ENCODE results near the gene ERVH48-1.
"Not testable (repeated sequence)": the region's sequence is repeated elsewhere in the genome, so short reads cannot be mapped to it uniquely, and the experiment has no call there.

DNA sequence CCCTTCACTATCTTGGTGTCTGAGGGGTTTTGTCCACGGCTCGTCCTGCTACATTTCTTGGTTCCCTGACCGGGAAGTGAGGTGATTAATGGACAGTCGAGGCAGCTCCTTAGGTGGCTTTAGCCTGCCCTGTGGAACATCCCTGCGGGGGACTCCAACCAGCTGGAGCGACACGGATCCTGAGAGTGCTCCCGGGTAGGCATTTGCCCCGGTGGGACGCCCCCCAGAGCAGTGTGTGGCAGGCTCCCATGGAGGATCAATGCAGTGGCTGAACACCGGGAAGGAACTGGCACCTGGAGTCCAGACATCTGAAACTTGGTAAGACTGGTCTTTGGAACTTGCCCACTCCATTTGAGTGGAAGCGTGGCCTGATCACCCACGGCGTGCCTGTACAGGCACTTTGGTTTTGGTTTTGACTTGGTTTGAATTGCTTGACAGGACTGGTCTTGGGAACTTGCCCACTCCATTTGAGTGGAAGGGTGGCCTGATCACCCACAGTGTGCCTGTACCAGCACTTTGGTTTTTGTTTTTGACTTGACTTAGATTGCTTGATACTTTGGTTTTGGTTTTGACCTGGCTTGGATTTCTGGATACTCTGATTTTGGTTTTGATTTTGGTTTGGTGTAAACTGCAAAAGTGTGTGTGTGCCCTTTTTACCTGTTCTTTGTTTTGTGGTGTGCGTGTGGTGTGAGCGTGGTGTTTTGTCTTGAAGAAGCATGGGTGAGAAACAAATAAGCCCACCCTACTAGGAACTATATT, 7.1 kb upstream of the ERVH48-1 start:
- TF ChIP-seq, protein P1, sequence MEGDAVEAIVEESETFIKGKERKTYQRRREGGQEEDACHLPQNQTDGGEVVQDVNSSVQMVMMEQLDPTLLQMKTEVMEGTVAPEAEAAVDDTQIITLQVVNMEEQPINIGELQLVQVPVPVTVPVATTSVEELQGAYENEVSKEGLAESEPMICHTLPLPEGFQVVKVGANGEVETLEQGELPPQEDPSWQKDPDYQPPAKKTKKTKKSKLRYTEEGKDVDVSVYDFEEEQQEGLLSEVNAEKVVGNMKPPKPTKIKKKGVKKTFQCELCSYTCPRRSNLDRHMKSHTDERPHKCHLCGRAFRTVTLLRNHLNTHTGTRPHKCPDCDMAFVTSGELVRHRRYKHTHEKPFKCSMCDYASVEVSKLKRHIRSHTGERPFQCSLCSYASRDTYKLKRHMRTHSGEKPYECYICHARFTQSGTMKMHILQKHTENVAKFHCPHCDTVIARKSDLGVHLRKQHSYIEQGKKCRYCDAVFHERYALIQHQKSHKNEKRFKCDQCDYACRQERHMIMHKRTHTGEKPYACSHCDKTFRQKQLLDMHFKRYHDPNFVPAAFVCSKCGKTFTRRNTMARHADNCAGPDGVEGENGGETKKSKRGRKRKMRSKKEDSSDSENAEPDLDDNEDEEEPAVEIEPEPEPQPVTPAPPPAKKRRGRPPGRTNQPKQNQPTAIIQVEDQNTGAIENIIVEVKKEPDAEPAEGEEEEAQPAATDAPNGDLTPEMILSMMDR (conservative IDR thresholded peaks at IDR 0.05), result not testable (repeated sequence)
- not testable (repeated sequence) for TF ChIP-seq EZH2 (IDR thresholded peaks at IDR 0.05; ENCODE audit: low read depth)
